SKM-1 (cell line): ENCODE data around the gene ADRA2C.

ENCODE experiments used
- DNase-seq: peaks from one replicate; lab custom pipeline; 2025; ENCODE audit not compliant: unreplicated experiment; lab: John Stamatoyannopoulos, UW

The ADRA2C gene

GRCh38 chr4:3791910-3792542, 25.8 kb downstream of the ADRA2C start:
- DNase-seq: no peak

DNA sequence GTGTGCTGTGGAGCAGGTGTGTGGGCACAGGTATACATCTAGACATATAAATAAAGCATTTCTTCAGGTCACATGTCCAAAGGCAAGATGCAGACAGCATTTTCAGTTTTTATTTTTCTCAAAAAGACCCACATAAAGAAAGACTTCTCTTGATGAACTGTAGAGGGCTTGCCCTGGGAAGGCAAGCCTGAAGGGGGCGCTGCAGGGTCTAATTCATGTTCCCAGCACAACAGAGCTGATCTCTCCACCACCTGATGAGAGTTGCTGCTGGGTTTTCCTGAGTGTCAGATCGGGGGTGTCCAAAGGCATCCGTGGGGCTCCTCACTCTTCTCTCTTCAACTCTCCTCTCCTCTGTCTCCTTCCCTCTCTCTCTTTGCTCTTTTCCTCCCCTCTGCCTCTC, 26.6 kb downstream of the ADRA2C start:
- DNase-seq: no peak

GRCh38 chr4:3793545-3793944, 27.4 kb downstream of the ADRA2C start:
- DNase-seq: no peak

- DNase-seq: no peak
Measured at GRCh38 chr4:3796960-3797359, 30.8 kb downstream of the ADRA2C start.

- no peak for DNase-seq
Measured at GRCh38 chr4:3797831-3798790, 31.9 kb downstream of the ADRA2C start.

- DNase-seq: no peak
Measured at GRCh38 chr4:3799496-3799895, 33.3 kb downstream of the ADRA2C start.

DNA sequence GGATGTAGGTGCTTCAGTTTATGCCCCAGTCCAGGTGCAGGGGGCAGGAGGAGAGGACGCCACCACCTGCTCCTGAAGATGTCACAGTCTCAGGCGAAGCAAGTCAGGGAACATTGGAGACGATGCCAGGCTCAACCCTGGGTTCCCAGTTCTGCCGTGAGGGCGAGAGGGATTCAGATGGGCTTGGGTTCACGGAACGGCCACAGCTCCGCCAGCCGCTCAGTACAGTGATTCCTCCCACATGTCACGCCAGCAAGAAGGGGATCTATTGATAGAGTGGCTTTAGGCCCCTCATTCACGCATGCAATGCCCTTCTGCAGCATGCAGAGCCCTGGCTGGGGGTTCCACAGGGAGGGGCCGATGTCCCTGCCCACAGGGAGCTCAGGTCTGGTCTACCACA, 34.2 kb downstream of the ADRA2C start:
- DNase-seq: no peak

GRCh38 chr4:3801521-3801920, 35.3 kb downstream of the ADRA2C start:
- DNase-seq: no peak

- no peak for DNase-seq
Measured at GRCh38 chr4:3801931-3802550, 35.9 kb downstream of the ADRA2C start.

DNA sequence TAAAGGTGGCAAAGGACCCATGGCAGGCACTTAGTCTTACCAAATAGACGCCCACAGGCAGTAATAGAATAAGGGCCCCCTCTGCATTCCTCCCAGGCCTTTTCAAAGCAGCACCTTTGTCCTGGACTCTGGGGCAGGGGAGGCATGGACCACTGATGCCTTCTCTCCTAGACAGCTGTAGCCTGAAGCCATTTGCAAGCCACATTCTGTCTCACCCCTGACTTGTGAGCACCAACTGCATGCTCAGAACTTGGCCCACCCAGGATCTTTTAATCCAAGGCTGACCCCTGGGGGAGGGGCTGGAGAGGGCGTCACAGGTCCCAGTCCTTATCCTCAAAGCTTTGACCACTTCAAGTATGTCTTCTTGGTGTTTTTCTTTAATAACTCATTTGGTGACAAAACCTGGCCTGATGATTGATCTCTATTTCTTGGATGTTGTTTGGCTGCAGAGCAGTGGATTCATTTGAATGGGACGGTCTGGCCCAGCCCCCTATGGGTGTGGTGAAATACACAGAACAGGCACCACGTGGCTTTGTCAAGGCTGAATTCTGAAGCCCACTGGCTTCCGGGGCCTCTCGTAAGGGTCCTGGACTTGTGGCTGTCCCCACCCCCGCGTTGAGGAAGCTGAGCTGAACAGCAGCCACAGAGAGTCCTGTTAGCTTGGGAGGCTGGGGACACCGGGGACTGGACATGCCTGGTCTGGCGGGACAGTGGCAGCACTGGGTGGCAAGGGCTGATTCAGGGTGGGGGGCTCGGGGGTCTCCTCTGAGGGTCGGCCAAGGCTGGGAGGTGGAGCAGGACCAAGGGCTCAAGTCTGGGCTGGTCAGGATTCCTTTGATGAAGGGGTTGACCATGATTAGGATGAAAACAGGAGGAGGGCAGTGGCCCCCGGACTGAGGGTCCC, 36.6 kb downstream of the ADRA2C start:
- no peak for DNase-seq

DNA sequence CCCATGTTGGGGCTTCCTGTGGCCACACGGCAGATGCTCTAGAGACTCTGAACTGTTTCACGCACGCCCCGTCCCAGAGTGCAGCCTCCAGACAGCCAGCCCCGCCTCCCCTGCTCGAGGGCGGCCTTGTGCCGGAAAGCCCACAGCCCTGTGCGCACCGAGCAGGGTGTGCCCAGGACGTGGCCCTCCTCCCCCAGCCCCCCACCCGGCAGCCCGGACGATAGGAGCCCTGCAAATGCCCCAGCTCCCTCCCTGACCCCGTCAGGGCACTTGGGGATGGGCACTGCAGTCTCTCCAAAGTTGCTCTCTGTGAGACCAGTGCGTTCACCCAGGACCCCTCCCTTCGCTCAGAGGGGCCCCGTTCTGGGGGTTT, 37.3 kb downstream of the ADRA2C start:
- no peak for DNase-seq

- no peak for DNase-seq
Measured at GRCh38 chr4:3803946-3804345, 37.8 kb downstream of the ADRA2C start.

GRCh38 chr4:3805026-3805425, 38.8 kb downstream of the ADRA2C start:
- no peak for DNase-seq

- DNase-seq: no peak
Measured at GRCh38 chr4:3805731-3806130, 39.5 kb downstream of the ADRA2C start.

DNA sequence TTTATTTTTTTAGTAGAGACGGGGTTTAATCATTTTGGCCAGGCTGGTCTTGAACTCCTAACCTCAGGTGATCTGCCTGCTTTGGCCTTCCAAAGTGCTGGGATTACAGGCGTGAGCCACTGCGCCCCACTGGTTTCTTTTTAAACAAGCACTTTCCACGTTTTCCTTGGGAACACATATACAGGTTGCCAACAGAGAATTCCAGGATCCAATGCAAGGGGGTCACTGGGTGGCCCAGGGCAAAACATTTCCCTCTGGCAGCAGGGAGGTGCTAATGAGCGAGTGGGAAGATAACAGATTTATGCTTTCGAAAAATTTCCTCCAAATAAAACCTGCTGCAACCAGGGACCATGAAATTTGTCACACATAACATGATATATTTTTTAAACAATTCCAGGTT, 41.1 kb downstream of the ADRA2C start:
- DNase-seq: no peak

DNA sequence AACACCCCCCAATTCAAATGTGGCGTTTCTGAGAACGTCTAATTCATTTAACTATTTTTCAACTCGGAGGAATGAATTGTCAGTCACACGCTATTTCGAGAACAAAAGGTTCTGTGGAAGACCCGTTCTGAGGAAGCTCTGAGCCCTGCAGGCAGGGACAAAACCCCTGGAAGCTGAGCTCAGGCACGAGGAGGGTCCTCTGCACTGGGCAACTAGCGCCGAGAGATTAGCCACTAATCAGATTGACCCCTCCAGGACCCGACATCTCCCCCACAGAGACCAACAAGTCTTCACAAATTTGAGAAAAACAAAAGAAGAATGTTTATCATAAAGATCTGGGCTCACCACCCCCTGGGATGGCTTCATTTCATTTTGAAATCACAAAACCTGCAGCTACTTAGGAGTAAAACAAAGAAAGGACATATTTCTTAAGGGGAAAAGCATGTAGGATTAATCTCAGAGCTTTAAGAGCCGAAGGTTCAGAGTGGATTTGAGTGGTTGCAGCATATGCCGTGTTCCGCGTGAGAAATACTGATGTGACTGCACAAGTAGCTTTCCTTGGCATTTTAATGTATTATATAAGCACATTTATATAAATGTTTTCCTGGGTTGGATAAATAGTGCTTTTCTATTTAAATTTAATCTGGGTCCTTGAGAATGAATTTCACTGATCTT, 41.8 kb downstream of the ADRA2C start:
- DNase-seq: no peak

GRCh38 chr4:3808597-3808996, 42.4 kb downstream of the ADRA2C start:
- DNase-seq: no peak

DNA sequence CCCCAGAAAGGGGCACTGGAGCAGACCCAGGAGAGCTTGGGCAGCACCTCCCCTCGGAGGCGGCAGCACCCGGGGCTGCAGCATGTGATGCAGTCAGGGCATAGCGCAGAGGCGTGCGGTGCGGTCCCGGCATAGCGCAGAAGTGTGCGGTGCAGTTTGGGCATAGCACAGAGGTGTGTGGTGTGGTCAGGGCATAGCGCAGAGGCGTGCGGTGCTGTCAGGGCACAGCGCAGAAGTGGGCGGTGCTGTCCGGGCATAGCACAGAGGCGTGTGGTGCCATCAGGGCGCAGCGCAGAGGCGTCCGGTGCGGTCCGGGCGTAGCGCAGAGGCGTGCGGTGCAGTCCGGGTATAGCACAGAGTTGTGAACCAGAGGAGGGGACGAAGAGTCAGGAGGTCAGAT, 42.8 kb downstream of the ADRA2C start:
- no peak for DNase-seq

DNA sequence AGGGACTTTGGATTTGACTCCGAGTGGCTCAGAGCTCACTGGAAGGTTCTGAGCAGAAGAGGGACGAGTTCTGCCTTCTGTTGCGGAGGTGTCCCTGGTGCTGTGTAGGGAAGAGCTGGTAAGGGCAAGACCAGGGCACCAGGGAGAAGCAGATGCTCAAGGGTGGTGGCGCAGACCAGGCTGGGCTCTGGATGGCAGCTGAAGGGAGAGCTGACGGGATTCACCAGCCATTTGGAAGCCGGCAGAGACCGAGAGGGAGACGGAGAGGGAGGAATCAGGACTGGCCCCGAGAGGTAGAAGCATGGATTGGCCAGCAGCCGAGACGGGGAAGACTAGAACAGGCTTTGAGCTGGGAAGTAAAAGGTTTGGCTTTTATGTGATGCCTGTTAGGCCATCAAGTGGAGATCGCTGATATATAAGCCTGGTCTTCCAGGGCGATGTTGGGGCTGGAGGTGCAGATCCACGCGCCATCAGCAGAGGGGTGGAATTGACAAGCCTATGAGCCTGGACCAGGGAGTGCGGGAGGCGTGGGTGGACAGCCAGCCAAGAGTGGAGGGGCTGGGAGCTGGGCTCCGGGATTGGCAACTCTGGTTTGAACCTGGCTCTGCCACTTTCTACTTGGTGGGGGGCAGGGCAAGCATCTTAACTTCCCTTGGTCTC, 43.4 kb downstream of the ADRA2C start:
- DNase-seq: no peak

- no peak for DNase-seq
Measured at GRCh38 chr4:3810111-3810680, 44.0 kb downstream of the ADRA2C start.
